GM19238 (cell line): ENCODE results near the gene BRICD5.
A peak's percentile ranks its signal among the peaks of the same experiment; 100 is the strongest.

Source experiments
- DNase-seq: peaks from one replicate; pipeline ENCODE4 v3.0.0; 2011; ENCODE audit warnings: low spot score; ENCODE audit not compliant: insufficient read length

BRICD5 gene

DNA sequence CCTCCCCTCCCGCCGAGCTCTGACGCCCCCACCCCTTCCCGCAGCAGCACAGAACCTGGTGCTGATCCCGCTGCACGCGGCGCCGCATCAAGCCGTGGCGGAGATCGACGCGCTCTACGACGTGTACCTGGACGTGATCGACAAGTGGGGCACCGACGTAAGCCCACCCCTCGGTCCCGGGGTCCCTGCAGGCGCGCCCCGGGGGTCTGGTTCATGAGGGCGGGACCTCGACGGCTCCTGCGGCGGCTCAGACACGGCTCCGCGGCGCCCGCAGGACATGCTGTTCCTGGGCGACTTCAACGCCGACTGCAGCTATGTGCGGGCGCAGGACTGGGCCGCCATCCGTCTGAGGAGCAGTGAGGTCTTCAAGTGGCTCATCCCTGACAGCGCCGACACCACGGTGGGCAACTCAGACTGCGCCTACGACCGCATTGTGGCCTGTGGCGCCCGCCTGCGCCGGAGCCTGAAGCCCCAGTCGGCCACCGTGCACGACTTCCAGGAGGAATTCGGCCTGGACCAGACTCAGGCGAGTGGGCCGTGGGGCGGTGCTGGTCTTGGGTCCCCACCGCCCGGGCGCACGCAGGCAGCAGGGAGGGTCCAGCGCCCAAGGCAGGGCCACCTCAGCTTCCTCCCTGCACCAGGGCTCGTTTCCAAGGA, 27.0 kb upstream of the BRICD5 start:
- no peak for DNase-seq

DNA sequence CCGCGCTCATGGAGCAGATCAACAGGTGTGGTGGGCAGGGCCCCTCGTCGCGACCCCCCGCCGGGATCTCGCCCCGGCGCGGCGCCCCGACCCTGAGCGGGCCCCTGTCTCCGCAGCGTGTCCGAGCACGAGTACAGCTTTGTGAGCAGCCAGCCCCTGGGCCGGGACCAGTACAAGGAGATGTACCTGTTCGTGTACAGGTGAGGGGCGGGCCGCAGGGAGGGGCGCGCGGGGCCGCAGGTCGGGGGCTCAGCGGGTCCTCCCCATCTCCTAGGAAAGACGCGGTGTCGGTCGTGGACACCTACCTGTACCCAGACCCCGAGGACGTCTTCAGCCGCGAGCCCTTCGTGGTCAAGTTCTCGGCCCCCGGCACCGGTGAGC, 26.4 kb upstream of the BRICD5 start:
- no peak for DNase-seq

DNA sequence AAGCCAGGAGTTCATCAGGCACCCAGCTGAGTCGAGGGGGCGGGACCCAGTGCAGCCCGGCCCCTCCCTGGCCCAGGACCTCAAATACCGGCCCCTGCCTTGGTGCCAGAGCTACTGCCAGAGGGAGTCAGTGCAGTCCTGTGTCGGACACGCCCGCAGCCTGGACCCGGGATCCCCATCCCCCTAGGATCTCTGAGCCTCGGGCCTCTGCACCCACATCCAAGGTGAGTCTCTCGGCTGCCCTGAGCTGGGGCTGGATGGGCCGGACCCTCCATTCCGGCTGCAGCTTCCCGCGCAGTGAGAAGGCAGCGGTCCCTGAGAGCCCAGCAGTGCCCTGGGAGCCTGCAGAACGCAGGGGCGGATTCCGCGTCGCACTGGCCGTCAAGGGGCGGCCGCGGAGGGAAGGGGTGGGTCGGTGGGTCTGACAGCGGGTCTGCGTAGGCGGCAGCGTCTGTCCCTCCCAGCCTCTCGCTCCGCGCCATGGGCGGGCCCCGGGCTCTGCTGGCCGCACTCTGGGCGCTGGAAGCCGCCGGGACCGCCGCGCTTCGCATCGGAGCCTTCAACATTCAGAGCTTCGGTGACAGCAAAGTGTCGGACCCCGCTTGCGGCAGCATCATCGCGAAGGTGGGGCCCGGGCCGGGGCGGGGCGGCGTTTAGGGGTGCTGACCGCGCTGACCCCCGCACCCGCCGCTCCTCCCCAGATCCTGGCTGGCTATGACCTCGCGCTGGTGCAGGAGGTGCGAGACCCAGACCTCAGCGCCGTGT, 25.9 kb upstream of the BRICD5 start, which contains the start of gene DNASE1L2:
Gene DNASE1L2 (plus strand): TSS at position 108 of the 765 bp plus-strand sequence. CDS start 373 bp downstream, at position 481.
- no peak for DNase-seq

DNA sequence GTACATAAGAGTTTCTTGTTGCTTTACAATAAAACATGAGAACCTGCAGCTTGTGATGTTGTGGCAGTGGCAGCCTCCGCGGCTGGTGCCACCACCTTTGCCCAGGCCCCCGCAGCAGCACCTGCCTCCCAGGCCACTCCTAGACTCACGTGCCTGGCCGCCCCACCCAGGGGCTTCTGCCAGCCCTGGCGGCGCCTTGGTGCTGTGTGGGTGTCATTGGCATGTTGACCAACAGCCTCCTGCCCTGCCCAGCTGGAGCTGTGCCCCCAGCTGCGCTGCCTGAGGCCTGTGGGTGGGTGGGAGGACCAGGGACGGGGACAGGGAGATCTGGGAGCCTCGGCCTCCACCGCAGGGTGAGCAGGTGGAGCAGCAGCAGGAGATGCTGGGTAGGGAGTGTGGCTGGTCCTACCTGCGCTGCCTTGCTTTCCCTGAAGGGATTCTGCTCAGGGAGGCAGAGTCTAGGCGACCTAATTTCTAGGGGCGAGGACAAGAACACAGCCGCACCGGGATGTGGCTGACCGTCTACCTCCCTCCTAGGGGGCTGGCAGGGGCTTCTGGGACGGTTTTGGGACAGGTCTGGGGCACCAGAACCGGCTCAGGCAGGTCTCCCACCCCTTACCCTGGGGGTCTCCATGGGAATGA, 25.2 kb upstream of the BRICD5 start:
- no peak for DNase-seq

DNA sequence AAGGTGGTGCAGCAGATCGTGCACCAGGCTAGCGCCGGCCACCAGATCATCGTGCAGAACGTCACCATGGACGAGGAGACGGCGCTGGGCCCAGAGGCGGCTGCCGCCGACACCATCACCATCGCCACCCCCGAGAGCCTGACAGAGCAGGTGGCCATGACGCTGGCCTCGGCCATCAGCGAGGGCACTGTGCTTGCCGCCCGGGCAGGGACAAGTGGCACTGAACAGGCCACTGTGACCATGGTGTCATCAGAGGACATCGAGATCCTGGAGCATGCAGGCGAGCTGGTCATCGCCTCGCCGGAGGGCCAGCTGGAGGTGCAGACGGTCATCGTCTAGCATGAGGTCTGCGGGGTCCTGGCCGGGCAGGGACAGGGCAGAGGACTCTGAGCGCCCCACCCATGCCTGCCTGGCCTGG, 24.6 kb upstream of the BRICD5 start:
- DNase-seq, result no peak

DNA sequence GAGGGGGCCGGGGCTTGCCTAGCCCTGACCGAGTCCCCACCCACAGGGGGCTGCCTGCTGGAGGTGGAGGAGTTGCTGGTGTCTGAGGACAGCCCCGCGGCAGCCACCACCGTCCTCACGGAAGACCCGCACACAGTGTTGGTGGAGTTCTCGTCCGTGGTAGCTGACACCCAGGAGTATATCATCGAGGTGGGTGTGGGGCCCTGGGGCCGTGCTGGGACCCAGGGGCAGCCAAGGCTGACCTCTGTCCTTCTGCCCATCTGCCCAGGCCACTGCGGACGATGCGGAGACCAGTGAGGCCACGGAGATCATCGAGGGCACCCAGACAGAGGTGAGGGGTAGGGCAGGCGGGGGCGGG, 24.1 kb upstream of the BRICD5 start:
- no peak for DNase-seq

DNA sequence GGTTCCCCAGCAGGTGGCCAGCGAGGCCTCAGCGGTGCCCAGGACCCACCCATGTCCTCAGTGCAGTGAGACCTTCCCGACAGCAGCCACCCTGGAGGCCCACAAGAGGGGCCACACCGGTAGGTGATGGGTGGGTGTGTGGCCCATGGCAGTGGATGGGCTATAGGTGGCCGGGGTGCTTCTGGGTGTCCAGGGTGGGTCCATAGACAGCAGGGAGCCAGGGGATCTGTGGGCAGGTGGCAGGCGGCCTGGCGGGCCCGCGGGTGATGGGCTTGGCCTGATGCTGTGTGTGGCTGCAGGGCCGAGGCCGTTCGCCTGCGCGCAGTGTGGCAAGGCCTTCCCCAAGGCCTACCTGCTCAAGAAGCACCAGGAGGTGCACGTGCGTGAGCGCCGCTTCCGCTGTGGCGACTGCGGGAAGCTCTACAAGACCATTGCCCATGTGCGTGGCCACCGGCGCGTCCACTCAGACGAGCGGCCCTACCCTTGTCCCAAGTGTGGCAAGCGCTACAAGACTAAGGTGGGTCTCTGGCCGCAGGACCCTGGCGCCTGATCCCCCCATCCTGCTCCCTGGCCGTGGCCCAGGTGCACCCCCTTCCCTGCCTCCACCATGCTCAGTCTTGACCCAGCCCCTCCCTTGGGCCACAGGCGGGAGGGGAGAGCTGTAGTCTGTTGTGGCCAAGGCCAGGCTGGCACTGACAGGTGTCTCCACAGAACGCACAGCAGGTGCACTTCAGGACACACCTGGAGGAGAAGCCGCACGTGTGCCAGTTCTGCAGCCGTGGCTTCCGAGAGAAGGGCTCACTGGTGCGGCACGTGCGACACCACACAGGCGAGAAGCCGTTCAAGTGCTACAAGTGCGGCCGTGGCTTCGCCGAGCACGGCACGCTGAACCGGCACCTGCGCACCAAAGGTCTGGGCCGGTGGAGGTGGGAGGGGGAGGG, 23.5 kb upstream of the BRICD5 start:
- DNase-seq, result no peak

DNA sequence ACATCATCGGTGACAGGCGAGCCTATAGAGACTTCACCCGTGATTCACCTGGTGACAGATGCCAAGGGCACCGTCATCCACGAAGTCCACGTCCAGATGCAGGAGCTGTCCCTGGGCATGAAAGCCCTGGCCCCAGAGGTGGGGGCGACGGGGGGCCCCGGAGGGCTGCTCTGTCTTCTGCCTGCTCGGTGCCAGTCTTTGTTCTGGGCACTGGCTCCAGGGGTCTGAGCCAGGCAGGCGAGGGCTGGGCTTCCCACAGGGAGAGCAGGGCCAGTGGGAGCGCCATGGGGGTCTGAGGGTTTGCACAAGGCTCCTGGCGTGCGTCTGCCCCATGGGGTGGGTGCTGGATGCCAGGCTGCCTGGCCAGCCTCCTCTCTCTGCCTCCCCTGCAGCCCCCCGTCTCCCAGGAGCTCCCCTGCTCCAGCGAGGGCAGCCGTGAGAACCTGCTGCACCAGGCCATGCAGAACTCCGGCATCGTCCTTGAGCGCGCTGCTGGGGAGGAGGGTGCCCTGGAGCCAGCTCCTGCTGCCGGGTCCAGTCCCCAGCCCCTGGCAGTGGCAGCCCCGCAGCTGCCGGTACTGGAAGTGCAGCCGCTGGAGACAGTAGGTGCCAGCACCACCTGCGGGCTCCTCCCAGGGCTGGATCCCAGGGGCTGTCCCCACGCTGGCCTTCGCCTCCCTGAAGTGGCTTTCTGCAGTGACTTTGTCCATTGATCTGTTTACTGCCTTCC, 22.5 kb upstream of the BRICD5 start:
- no peak for DNase-seq

DNA sequence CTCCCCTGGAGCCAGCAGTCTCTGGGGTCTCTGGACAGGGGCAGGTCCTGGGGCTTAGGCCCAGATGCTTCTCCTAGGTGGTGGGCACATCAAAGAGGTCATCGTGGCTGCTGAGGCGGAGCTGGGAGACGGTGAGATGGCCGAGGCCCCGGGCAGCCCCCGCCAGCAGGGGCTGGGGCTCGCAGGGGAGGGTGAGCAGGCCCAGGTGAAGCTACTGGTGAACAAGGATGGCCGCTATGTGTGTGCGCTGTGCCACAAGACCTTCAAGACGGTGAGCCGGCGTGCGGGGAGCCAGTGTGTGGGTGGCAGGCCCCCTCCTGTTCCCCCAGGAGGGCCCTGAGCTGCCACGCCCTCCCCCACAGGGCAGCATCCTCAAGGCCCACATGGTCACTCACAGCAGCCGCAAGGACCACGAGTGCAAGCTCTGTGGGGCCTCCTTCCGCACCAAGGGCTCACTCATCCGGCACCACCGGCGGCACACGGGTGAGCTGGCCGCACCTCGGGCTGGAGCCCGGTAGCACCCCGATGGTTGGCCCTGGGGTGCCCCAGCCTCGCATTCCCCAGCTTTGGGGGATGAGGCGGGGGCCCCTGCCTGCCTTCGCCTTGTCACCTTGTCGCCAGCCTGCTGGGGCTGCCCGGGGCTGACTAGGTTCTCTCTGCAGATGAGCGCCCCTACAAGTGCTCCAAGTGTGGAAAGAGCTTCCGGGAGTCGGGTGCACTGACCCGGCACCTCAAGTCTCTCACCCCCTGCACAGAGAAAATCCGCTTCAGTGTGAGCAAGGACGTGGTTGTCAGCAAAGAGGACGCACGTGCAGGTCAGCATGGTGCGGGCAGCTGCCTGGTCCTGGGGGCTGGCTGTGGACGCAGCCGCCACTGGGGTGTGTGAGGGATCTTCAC, 21.7 kb upstream of the BRICD5 start:
- no peak for DNase-seq

DNA sequence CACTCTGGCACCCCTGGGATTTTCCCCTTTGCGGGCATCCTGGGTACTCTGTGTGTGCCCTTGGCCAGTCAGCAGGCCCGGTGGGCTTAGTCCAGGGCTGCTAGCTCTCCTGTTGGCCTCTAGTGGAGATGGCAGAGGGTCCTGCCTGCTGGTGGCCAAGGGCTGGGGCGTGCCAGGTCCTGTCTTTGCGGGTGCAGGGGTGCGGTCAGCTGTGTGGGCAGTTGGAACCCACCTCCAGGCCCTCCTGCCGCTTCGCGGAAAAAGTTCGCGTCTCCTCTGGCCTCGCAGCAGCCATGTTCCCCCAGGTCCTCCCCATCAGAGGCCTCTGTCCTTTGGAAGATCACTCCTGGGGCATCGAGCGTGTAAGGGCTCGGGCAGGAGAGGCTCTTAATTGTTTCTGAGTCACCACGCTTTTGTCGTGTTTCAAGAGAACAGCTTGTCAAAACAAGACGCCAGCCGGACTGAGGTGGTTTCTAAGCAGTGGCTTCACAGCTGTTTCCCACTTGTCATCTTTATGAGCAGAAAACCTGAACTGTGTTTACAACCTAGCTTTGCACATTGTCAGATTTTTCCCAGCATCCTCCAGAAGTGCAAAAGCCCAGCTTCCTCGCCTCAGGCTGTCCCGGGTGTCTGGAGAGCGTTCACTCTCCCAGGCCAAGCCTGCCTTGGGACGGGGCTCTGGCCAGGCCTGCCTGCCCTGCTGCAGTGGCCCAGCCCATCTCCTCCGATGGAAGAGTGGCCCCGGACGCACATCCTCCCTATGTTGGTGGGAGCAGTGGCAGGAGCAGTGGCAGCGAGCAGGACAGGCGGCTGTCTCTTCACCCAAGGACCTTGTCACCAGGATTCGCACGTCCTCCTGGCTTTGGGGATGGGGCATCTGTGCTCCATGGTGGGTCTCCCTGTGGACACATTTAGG, 20.6 kb upstream of the BRICD5 start:
- DNase-seq, result no peak

DNA sequence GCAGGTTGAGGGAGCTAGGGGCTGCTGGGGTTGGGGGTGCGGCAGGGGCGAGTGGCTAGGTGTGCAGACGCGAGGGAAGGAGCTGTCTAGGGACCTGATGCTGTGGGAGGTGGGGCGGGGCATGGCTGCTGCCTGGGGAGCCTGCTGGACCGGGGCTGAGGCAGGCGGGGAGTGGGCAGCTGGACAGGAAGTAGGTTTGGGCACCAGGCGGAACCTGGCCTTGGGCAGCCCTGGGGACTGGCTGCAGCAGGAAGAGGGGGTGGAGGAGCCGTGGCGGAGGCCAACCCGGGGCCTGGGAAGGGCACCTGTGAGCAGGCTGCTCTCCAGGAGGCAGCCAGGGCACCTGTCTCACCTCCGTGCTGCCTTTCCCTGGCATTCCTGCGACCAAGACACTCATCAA, 19.7 kb upstream of the BRICD5 start:
- DNase-seq, result no peak

DNA sequence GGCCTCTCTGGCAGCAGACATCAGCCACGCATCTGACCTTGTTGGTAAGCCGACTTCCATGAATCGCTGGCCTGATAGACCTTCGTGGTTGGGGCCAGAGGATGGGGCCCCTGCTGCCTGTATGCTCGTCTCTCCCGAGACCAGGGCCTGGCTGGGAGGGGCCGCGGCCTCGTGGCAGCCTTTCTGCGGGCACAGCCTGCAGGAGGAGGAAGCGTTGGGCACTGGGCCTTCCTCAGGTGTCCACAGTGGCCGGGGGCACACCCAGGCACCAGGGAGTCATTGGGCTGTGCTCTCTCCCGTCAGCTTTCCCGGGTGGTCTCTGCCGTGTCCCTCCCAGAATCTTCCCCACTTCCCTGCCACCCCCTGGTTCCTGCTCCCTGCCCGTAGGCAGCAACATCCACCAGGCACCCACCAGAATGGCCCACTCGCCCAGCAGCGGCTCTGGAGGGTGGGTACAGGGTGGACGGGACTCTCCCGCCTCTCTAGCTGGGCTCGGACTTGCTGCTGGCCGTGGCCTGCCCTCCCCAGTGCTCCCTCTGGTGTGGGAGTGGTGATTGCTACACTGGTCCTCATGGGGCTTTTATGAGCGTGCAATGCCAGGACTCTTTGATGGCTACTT, 19.1 kb upstream of the BRICD5 start:
- no peak for DNase-seq

DNA sequence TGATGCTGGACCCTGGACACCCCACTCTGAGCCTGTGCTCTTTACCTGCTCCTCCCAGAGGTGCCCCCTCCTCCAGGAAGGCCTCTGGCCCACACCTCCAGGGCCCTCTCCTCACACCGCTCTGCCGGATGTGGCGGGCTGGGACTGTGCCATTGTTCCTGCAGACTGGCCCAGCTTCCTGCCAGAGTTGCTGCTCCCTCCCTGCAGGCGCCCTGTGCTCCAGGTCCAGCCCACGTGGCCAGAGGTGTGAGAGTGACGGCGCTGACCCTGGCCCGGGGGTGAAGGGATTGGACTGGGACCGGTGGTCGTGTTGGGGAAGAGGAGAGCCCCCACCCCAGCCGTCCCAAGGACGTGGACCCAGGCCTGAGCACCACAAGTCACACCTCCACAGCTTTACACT, 18.4 kb upstream of the BRICD5 start:
- no peak for DNase-seq

DNA sequence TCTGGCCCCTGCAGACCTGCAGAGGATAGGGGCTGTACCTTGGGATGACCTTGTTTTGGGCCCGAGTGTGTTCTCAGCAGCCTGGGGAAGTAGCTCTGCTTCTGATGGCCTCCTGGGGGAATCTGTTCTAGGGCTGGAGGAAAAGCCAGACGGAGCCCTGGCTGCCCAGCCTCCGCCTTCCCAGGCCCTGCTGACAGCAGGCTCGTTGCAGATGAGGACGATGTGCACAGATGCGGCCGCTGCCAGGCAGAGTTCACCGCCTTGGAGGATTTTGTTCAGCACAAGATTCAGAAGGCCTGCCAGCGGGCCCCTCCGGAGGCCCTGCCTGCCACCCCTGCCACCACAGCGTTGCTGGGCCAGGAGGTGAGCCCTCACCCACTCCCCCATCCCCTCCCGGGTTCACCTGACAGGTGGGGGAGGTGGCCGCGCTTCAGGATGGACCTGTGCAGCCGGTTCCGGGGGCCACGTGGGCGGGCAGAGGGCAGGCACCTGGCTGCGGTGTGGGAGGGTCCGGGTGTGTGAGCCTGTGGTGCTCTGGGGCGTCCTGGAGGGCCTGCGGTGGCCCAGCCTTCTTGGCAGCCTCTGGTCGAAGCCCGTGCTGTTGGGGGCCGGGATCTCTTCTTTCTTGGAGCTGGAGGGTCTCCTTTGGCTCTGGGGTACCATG, 17.6 kb upstream of the BRICD5 start:
- no peak for DNase-seq

DNA sequence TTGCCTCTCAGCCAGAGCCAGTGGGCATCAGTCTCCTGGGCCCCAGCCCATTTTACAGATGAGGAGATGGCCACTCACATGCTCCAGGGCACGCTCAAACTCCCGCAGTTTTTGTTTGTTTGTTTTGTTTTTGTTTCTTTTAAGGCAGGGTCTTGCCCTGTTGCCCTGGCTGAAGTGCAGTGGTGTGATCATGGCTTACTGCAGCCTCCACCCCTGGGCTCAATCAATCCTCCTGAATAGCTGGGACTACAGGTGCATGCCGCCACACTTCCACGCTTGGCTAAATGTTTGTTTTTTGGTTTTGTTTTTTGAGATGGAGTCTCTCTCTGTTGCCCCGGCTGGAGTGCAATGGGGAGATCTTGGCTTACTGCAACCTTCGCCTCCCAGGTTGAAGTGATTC, 16.3 kb upstream of the BRICD5 start:
- DNase-seq, result no peak

DNA sequence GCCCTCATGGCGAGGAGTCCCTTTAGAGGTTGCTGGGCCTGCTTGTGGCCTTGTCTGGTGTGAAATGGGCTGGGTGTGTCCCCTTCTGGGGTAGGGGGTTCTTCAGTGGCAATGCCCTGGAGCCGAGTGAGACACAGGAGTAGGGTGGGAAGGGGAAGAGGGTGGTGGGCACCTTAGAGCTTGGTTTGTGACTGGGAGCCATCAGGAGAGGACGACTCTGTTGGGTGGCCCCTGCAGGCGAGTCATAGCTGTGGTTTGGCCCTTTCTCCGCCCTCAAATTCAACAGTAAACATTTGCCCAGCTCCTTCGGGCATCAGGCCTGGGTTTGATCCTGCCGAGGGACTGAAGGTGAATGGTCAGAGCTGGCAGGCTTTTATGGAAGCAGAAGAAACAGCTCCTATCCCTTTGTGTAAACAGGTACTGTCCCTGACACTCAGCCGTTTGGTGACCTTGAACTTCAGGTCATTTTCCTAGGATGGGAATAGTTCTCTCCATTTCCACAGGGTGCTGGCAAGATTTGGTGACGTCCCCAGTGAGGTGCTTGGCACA, 15.7 kb upstream of the BRICD5 start:
- no peak for DNase-seq

DNA sequence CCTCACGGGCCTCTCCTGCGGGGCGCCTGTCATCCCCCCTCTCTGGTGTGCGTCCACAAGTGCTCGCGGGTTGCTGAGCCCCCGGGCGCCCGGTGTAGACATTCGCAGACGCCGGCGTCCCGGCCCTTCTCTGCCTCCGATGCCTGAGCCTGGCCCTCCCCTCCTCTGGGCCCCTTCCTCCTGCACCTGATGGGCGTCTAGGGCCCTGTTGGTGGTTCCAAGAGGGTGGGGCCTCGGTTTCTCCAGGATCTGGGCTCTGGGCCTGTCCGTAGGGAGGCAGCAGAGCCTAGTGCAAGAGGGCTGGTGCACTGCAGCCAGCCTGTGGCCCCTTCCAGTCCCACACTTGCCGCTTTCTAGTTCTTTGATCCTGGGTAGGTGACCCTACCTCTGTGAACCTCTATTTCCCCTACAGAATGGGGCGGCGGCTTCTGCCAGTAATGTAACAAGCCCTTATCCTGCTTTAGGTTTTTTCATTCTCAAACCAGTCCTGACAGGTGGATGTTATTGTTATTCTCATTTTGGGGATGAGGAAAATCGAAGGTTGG, 13.4 kb upstream of the BRICD5 start:
- peak; percentile 66 for DNase-seq
